Panc1 (cell line): Measurements from ENCODE around the gene WFIKKN1. TPM values are rescaled to one million over a fixed set of nuclear protein-coding genes. Genes with fewer than 3 reads are reported as not detected.
A peak's percentile ranks its signal among the peaks of the same experiment; 100 is the strongest.

ENCODE experiments used
- ATAC-seq: fragments of 200-7000 bp; cut with Tn5 transposase; 2 replicates; pipeline ENCODE4 v1.9.1; 2020; ENCODE audit warnings: mild to moderate bottlenecking, moderate library complexity
- BruUV-seq: library from RNA; stranded (reverse); fragments of 400-500 nt; replicated peaks from 2 replicates; lab custom pipeline; 2021; lab: Mats Ljungman, UMichigan
- CTCF ChIA-PET: fragments of 300-600 bp; sonication (Branson Sonifier 250); formaldehyde crosslinking; loops from one replicate; lab custom pipeline; 2022; ENCODE audit warnings: antibody characterized with exemption; lab: Charles Lee
- POLR2A ChIA-PET: fragments of 300-600 bp; sonication (Branson Sonifier 250); formaldehyde crosslinking; loops from one replicate; lab custom pipeline; 2022; ENCODE audit warnings: antibody characterized with exemption; lab: Charles Lee
- DNase-seq: peaks from one replicate; pipeline ENCODE4 v3.0.0-alpha.2; 2010; ENCODE audit warnings: low read depth, low spot score
- H3K27ac ChIP-seq: 2 replicates; pipeline ENCODE4 v1.5.1; 2011; ENCODE audit warnings: mild to moderate bottlenecking, low read length, inconsistent platforms
- H3K27me3 ChIP-seq: fragments of 200-500 bp; sonication (Bioruptor generic); 2 replicates; pipeline ENCODE4 v1.6.0; 2014; ENCODE audit warnings: low read length, inconsistent platforms; ENCODE audit not compliant: control insufficient read depth, insufficient read depth
- H3K36me3 ChIP-seq: fragments of 200-500 bp; sonication (Bioruptor generic); 2 replicates; pipeline ENCODE4 v1.5.1; 2014; ENCODE audit warnings: inconsistent platforms, mild to moderate bottlenecking, low read length, moderate library complexity; ENCODE audit not compliant: control insufficient read depth, insufficient read depth
- H3K4me1 ChIP-seq: 2 replicates; pipeline ENCODE4 v1.5.1; 2011; ENCODE audit warnings: inconsistent platforms, mild to moderate bottlenecking, low read length, moderate library complexity; ENCODE audit not compliant: control insufficient read depth, insufficient read depth
- H3K4me3 ChIP-seq, 2 experiments: 2 replicates each; pipeline ENCODE4 v1.5.1; 2011 to 2012; ENCODE audit warnings: low read depth in 2 of 2, low read length in 2 of 2, mild to moderate bottlenecking in 2 of 2, inconsistent platforms in 1 of 2, moderate library complexity in 1 of 2
- H3K9me3 ChIP-seq: fragments of 200-500 bp; sonication (Bioruptor generic); 2 replicates; pipeline ENCODE4 v1.5.1; 2014; ENCODE audit warnings: low read depth, mild to moderate bottlenecking, inconsistent platforms, low read length, moderate library complexity; ENCODE audit not compliant: control insufficient read depth, insufficient read depth
- CTCF ChIP-seq: fragments of 450-650 bp; IDR thresholded peaks from 2 replicates; pipeline ENCODE4 v1.5.1; 2017; ENCODE audit warnings: mild to moderate bottlenecking
- POLR2AphosphoS5 ChIP-seq: IDR thresholded peaks from 2 replicates; pipeline ENCODE4 v1.6.1; 2012; ENCODE audit warnings: mild to moderate bottlenecking, low read depth, low read length, moderate library complexity
- SIN3A ChIP-seq: IDR thresholded peaks from 2 replicates; pipeline ENCODE4 v1.6.1; 2012; ENCODE audit warnings: low read depth, mild to moderate bottlenecking, low read length, moderate library complexity, borderline replicate concordance; ENCODE audit not compliant: insufficient read depth
- TCF7L2 ChIP-seq: IDR thresholded peaks from 2 replicates; pipeline ENCODE4 v1.6.1; 2011; ENCODE audit warnings: mild to moderate bottlenecking, low read depth, low read length, inconsistent platforms
- in situ Hi-C: cut with HindIII; loops from 2 replicates; pipeline ENCODE4 v1.10.0; 2016; ENCODE audit warnings: low sequenced_read_pairs, low pct_unique_long_range_greater_than_20kb
- intact Hi-C: fragments of 100-400 bp; cut with micrococcal nuclease; formaldehyde crosslinking; loops from one replicate; pipeline ENCODE4 v1.10.0; 2022; ENCODE audit not compliant: unreplicated experiment
- total RNA-seq: library from RNA; stranded (reverse); gene quantifications from one replicate; pipeline ENCODE4 v1.2.1, GENCODE V29; 2021; ENCODE audit not compliant: unreplicated experiment
- TF ChIP-seq, protein P1 (sequence below), 2 experiments: IDR thresholded peaks; 2 replicates each; pipeline ENCODE4 v1.6.1; 2011 to 2012; ENCODE audit warnings: low read depth in 2 of 2, control low read depth in 1 of 2, low read length in 1 of 2, mild to moderate bottlenecking in 1 of 2, moderate library complexity in 1 of 2; ENCODE audit not compliant: insufficient read depth in 1 of 2

The WFIKKN1 gene
- total RNA-seq, 1 experiment from 2014 or later, result 2.0 TPM

- H3K27me3 ChIP-seq, result no peaks in the 10 kb centered on the region
- in situ Hi-C loops, result no loop called here
- no TSS peak for BruUV-seq
Measured at GRCh38 chr16:636206-637080, 5.7 kb downstream of the WFIKKN1 start, which contains the start of gene METTL26. METTL26 (minus strand) TSS chr16:636305; CDS start chr16:636290, 15 bp downstream.

More at GRCh38 chr16:636206-637080, 5.7 kb downstream of the WFIKKN1 start, which contains the start of gene METTL26:
- CTCF ChIA-PET, result interaction anchor here (0.6 to 1.1 kb wide), 2 partner anchors 36 to 265 kb away, joined by 4 read pairs; no protein-coding TSS in a partner anchor
- no peaks in the 10 kb centered on the region for H3K36me3 ChIP-seq
- peak within 1 kb of the TSS; percentile 59 to 76 for H3K4me3 ChIP-seq
- DNase-seq (peak; percentile 89), ATAC-seq (peak; percentile 90)
- peak; percentile 23; the same call in 1 of the 2 replicates for TF ChIP-seq POLR2AphosphoS5
- no peak for TF ChIP-seq CTCF
- TF ChIP-seq, protein P1, sequence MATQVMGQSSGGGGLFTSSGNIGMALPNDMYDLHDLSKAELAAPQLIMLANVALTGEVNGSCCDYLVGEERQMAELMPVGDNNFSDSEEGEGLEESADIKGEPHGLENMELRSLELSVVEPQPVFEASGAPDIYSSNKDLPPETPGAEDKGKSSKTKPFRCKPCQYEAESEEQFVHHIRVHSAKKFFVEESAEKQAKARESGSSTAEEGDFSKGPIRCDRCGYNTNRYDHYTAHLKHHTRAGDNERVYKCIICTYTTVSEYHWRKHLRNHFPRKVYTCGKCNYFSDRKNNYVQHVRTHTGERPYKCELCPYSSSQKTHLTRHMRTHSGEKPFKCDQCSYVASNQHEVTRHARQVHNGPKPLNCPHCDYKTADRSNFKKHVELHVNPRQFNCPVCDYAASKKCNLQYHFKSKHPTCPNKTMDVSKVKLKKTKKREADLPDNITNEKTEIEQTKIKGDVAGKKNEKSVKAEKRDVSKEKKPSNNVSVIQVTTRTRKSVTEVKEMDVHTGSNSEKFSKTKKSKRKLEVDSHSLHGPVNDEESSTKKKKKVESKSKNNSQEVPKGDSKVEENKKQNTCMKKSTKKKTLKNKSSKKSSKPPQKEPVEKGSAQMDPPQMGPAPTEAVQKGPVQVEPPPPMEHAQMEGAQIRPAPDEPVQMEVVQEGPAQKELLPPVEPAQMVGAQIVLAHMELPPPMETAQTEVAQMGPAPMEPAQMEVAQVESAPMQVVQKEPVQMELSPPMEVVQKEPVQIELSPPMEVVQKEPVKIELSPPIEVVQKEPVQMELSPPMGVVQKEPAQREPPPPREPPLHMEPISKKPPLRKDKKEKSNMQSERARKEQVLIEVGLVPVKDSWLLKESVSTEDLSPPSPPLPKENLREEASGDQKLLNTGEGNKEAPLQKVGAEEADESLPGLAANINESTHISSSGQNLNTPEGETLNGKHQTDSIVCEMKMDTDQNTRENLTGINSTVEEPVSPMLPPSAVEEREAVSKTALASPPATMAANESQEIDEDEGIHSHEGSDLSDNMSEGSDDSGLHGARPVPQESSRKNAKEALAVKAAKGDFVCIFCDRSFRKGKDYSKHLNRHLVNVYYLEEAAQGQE (IDR thresholded peaks at IDR 0.05; ENCODE audit: insufficient read depth in 1 of 2, low read depth in 2 of 2, low read length in 1 of 2), result peak in 1 of 2 experiments; percentile 59; a peak in 1 of 4 replicates
- peak; percentile 45; the same call in 1 of the 2 replicates for TF ChIP-seq TCF7L2
- TF ChIP-seq SIN3A, result peak; percentile 85; the same call in 1 of the 2 replicates
- peaks cover 25% of the 10 kb centered on the region for H3K4me1 ChIP-seq
- H3K27ac ChIP-seq, result peak within 1 kb of the TSS; percentile 86
- intact Hi-C loops, result no loop called here
- no peaks in the 10 kb centered on the region for H3K9me3 ChIP-seq
- POLR2A ChIA-PET, result interaction anchor here (0.5 kb wide), 1 partner anchor 427 kb away, joined by 10 read pairs; no protein-coding TSS in a partner anchor
